Lung microvascular endothelial cell (primary cell): ENCODE measurements around the gene RXRB. TPM values are rescaled to one million over a fixed set of nuclear protein-coding genes. Genes with fewer than 3 reads are reported as not detected.
"Not testable (repeated sequence)": the region's sequence is repeated elsewhere in the genome, so short reads cannot be mapped to it uniquely, and the experiment has no call there.

Source experiments
- DNase-seq, 2 donors: peaks; one replicate each; pipeline versions ENCODE4 v3.0.0 to v3.0.0-alpha.2; 2010; ENCODE audit warnings: low read depth in 2 of 2
- total RNA-seq: library from RNA; depleted of rRNA; stranded (reverse); fragments of >200 nt; gene quantifications from 2 replicates; pipeline ENCODE4 v1.2.1, GENCODE V29; 2014

RXRB gene
- total RNA-seq, 1 donor from 2014 or later: 18.3 TPM

DNA sequence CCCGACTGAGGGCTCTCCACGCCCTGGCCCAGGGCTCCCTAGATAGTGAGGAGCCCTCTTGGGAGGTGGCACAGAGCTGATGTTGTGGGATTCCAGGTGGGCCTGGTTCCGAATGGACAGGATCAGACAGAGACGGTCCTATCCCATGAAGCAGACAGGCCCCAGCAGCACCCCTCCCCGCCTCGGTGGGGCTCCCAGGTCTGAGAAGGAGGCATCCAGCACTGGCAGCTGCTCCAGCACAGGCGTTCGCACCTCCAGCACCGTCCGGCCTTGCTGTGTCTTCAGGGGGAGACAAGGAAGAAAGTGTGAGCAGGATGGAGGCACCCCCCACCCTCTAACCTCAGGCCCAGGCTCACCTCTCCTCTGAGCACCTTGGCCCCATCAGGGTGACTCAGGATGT is 36.9 kb downstream of the RXRB start:
- no peak for DNase-seq

DNA sequence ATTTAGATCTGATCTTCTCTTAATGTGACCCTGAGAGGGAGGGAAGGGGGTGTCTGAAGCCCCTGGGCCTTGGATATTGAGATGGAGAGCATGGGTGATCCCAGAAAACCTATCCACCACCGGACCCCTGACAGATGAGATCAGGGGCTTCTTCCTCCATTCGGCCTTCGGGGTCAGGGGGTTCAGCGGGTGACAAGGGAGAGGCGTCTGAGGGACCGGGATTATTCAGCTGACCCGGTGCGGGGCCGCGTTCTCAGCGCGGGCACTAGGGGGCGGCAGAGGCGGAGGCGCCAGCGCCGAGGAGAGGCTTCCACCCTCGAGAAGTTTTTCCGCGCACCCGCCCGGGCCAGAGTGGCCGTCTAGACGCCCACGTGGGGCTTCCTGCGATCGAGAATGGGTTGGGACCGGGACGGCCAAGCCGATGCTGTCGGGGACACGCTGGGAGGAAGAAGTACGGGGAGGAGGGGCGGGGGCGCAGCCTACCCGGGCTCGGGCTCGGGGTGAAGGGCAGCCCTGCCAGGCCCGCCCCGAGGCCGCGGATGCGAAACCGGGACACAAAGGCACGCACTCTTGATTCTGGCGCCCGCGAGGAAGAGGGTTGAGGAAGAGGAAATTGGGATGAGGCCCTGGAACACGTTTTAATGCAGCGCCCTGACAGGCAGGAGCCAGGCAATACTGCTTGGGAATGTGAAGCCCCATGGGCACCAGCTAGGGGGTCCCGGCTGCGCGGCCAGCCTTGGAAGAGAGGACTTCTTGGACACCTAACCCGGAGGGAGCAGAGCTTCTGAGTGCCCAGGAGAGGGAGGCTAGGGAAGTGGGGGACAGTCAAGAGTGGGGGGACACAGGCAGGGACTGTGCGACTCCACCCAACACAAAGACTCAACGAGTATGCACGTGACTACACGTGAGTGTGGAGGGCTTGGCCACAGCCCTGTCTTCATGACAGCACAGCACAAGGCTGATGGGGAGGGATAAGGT is 38.8 kb downstream of the RXRB start:
- peak; percentile 60 to 61 for DNase-seq

DNA sequence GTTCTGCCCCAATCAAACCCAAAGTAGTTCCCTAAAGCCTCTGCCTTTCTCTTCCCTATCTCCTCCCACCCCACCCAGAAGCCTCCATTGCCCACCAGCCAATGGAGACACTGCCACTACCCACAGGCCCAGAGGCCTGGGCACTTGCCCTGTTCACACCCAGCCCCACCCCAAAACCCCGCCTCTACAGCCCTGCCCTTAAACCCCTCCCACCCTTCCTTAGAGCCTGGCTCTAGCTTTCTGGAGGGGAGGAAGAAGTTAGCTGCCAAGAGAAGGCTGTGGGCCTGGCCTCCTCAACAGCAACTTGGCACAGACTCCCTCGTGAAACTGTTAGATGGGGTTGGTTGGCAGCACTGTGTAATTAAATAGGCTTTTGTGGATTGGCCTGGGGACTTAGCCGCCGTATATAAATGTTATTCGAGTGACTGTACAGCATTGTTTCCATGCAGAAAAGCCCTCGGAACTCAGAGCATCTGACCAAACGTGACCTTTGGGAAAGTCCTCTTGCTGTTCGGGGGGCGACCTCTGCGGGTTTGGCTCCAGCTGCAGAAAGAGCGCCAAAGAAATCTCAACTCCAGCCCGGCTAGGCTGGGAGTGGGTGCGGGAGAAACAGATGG is 39.6 kb downstream of the RXRB start:
- DNase-seq: no peak

DNA sequence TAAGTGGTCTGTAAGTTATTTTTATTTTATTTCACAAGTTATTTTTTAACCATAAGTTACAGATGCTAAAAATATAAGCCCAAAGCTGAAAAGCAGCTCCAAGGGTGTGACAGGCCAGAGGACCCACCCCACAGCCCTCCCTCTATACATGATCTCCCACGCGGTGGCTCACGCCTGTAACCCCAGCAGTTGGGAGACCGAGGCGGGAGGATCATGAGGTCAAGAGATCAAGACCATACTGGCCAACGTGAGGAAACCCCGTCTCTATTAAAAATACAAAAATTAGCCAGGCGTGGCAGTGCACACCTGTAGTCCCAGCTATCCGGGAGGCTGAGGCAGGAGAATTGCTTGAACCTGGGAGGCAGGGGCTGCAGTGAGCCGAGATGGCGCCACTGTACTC is 40.4 kb downstream of the RXRB start:
- DNase-seq: no peak

DNA sequence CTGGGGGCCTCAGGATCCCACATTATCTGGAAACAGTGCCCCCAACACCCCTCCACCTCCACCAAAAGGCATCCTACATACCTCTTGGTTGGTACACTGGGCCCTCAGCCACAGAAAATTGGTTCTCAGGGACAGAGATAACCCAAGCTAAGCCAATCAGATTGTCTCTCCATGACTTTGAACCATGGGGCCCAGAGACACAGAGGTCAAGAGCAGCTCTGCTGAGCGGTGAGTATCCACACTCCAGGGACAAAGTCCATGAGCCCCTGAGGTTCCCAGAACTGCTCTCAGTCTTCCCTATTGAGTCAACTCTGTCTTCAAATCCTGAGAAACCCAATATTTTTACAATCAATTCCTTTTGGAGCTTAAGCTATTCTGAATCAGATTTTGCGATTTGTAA is 43.5 kb downstream of the RXRB start:
- no peak for DNase-seq

DNA sequence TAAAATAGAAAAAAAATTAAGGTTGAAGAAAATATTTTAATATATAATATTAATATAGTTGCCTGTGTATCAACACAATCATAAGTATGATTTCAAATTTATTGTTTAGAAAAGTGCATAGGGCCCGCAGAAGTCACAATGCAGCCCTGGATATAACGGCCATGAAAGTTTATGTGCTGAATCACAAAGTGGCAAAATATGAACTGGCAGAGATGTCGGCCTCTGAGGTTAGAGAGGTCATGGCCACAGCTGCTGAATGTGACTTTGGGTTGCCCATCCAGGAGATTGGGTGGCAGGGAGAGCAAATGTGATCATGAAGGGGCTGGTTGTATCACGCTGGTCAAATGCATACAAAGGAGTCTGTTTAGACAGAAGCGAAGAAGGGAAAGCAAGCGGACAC is 43.9 kb downstream of the RXRB start:
- DNase-seq: no peak

DNA sequence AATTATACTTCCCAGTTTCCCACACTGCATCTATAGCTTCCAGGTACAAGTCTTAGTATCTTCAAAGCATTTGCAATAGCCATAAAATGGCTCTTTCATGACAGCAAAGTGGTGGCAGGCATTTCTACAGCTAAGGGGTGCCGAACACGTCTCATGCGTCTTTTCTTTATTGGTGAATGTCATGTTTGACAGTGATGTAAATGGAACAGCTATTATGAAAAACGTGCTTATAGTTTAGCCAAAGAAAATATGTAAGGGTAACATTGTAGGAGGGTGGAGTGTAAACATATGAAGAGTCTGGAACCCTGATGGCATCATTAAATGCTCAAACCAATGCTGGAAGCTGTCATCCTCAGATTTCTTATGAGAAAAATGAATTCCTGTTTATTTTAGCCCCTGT is 46.1 kb downstream of the RXRB start:
- DNase-seq: no peak

DNA sequence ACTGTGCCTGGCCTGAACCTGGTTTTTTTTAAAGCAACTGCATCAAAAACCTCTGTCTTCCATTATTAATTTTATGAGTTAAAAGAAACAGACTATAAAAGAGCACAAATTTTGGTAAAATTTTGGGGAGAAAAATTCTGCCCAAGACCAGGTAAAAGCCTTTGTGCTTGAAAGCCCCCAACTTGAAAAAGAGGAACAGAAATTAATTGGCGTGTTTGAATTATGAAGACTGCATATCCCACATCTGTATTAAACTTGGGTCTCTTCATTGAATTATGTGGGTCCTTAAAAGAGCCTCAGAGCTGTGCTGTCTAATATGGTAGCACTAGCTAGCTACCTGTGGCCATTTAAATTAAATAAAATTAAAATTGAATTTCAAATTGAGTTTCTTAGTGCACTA is 49.4 kb downstream of the RXRB start:
- DNase-seq: no peak

DNA sequence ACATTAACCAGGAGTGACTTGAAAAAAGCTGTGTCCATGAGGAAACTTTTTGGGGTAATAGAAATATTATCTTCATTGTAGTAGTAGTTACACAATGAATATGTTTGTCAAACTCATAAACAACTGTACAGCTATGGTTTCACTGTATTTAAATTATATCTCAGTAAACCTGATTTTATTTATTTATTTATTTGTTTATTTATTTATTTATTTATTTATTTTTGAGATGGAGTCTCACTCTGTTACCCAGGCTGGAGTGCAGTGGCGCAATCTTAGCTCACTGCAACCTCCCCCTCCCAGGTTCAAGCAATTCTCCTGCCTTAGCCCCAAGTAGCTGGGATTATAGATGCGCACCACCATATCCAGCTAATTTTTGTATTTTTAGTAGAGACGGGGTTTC is 49.9 kb downstream of the RXRB start:
- not testable (repeated sequence) for DNase-seq

DNA sequence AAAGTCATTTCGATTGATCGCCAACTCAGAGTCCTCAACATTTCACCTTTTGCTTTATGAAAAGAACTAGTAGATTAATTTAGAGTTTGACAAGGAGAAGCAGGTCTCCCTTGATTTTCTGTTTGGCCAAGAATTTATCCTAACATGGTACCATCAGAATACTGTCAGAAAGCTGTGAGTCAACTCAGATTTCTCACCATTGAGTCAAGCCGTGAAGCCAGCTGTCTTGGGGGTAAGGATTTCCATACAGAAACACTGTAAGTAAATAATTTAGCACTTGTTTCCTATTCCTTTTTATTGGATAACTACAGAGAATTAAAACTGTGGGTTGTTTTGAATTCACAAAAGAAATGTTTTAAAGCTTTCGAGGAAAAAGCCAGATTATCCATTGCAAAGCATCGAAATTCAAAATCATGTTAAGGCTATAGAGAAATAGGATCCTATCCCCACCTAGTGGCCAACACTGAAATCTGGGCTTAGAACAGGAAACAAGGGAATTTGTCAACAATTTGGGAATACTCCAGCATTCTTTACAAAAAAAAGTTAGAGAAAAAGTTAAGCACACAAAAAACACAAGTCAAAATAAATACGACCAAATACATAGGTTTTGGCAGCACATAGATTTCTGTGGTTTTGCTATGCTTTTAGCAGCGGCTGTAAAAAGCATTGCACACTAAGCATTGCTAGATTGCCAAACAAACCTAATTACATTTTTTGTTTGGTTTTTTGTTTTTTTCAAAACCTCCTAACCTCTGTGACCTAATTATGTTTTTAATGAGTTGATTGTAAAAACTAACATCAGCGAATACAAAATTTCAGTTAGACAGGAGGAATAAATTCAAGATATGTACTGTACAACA is 52.4 kb downstream of the RXRB start:
- peak; percentile 53 to 71 for DNase-seq

DNA sequence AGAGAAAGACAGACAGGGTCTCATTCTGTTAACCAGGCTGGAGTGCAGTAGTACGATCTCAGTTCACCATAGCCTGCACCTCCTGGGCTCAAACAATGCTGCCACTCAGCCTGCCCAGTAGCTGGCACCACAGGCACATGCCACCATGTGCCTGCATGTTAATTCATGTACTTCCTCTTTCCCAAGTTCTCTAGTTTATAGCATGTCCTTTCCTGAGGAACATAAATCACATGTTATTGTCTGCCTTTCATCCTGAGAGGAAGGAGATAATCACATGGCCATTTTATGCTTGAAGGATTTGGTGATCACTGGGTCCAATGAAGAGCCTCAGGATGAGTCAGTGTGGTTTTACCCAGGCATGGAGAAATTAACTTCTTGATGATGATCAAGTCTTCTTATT is 56.1 kb downstream of the RXRB start:
- DNase-seq: no peak

Other genes starting within 250 kb of the RXRB start
- 0.20 and 0.44 TPM in 2 replicates for gene HLA-DMA, start 247.6 kb downstream of the RXRB start, total RNA-seq
- 34.0 and 49.8 TPM in 2 replicates for gene BRD2, start 232.1 kb downstream of the RXRB start, total RNA-seq
- not detected in 2 replicates for gene HLA-DOA, start 191.1 kb downstream of the RXRB start, total RNA-seq
- 3.0 and 10.5 TPM in 2 replicates for gene HLA-DPA1, start 127.0 kb downstream of the RXRB start, total RNA-seq
- 7.3 and 12.2 TPM in 2 replicates for gene HLA-DPB1, start 124.7 kb downstream of the RXRB start, total RNA-seq
- gene COL11A2, start 8.2 kb downstream of the RXRB start, total RNA-seq: under 0.01 and 0.20 TPM in 2 replicates
- 79.8 and 95.2 TPM in 2 replicates for gene SLC39A7, start 202 bp upstream of the RXRB start, total RNA-seq
- 7.0 and 8.5 TPM in 2 replicates for gene HSD17B8, start 4.0 kb upstream of the RXRB start, total RNA-seq
- 14.4 and 22.8 TPM in 2 replicates for gene RING1, start 7.8 kb upstream of the RXRB start, total RNA-seq
- gene VPS52, start 71.2 kb upstream of the RXRB start, total RNA-seq: 20.9 and 26.6 TPM in 2 replicates
- 4,351 and 4,512 TPM in 2 replicates for gene RPS18, start 71.4 kb upstream of the RXRB start, total RNA-seq
- 4.1 and 6.5 TPM in 2 replicates for gene B3GALT4, start 76.5 kb upstream of the RXRB start, total RNA-seq
- gene WDR46, start 88.6 kb upstream of the RXRB start, total RNA-seq: 55.4 and 58.5 TPM in 2 replicates
- gene PFDN6, start 88.9 kb upstream of the RXRB start, total RNA-seq: 30.3 and 34.1 TPM in 2 replicates
- 31.8 and 53.0 TPM in 2 replicates for gene RGL2, start 98.3 kb upstream of the RXRB start, total RNA-seq
- gene TAPBP, start 113.4 kb upstream of the RXRB start, total RNA-seq: 46.9 and 57.7 TPM in 2 replicates
- 11.3 and 20.0 TPM in 2 replicates for gene ZBTB22, start 117.1 kb upstream of the RXRB start, total RNA-seq
- 29.2 and 35.9 TPM in 2 replicates for gene DAXX, start 122.3 kb upstream of the RXRB start, total RNA-seq
- gene KIFC1, start 191.2 kb upstream of the RXRB start, total RNA-seq: 4.2 and 9.4 TPM in 2 replicates
- 5.4 and 9.7 TPM in 2 replicates for gene PHF1, start 210.3 kb upstream of the RXRB start, total RNA-seq
- 52.3 and 89.5 TPM in 2 replicates for gene CUTA, start 217.4 kb upstream of the RXRB start, total RNA-seq
- 1.3 and 1.6 TPM in 2 replicates for gene SYNGAP1, start 219.4 kb upstream of the RXRB start, total RNA-seq